CD4-positive, alpha-beta T cell (primary cell): Measurements from ENCODE around the gene ARL10. TPM values are rescaled to one million over a fixed set of nuclear protein-coding genes. Genes with fewer than 3 reads are reported as not detected.
A peak's percentile ranks its signal among the peaks of the same experiment; 100 is the strongest.

Source experiments
- ATAC-seq: fragments of 200-7000 bp; cut with Tn5 transposase; one replicate; pipeline ENCODE4 v1.10.0; 2022; ENCODE audit warnings: mild to moderate bottlenecking; ENCODE audit not compliant: poor library complexity
- CTCF ChIA-PET: fragments of 350-600 bp; sonication (Branson Sonifier 250); formaldehyde crosslinking; loops from one replicate; lab custom pipeline; 2021; ENCODE audit warnings: antibody characterized with exemption, inconsistent platforms; lab: Charles Lee
- POLR2A ChIA-PET: fragments of 350-600 bp; sonication (Branson Sonifier 250); formaldehyde crosslinking; loops from one replicate; lab custom pipeline; 2021; ENCODE audit warnings: antibody characterized with exemption, inconsistent platforms; lab: Charles Lee
- DNase-seq, 14 experiments: peaks; one replicate each; pipeline ENCODE4 v3.0.0-alpha.2; 2013 to 2020; ENCODE audit warnings: mixed read lengths in 2 of 14
- H3K27ac ChIP-seq, 2 donors: one replicate each; pipeline versions ENCODE4 v1.5.1 to v1.7.0; 2013; ENCODE audit warnings: low read length in 2 of 2, low read depth in 1 of 2, mild to moderate bottlenecking in 1 of 2
- H3K27me3 ChIP-seq, 2 experiments: 1 replicate in 1 of 2; 2 replicates in 1 of 2; pipeline versions ENCODE4 v1.6.1 to v1.7.0; 2013; ENCODE audit warnings: low read length in 2 of 2, control low read depth in 1 of 2, mild to moderate bottlenecking in 1 of 2, moderate library complexity in 1 of 2; ENCODE audit not compliant: insufficient read depth in 2 of 2, control insufficient read depth in 1 of 2
- H3K36me3 ChIP-seq: one replicate; pipeline ENCODE4 v1.6.1; 2013; ENCODE audit warnings: low read length, control low read depth; ENCODE audit not compliant: insufficient read depth
- H3K4me1 ChIP-seq: one replicate; pipeline ENCODE4 v1.6.1; 2013; ENCODE audit warnings: low read length, control low read depth; ENCODE audit not compliant: insufficient read depth
- H3K4me3 ChIP-seq: one replicate; pipeline ENCODE4 v1.5.1; 2013; ENCODE audit warnings: mild to moderate bottlenecking, low read length, moderate library complexity
- H3K9me3 ChIP-seq, 2 experiments: 1 replicate in 1 of 2; 2 replicates in 1 of 2; pipeline versions ENCODE4 v1.6.1 to v1.7.0; 2013; ENCODE audit warnings: low read length in 2 of 2, mild to moderate bottlenecking in 2 of 2, control low read depth in 1 of 2, moderate library complexity in 1 of 2; ENCODE audit not compliant: control insufficient read depth in 1 of 2, insufficient read depth in 1 of 2
- H3K27ac Mint-ChIP-seq: one replicate; pipeline ENCODE4 v1.8.0; 2020; ENCODE audit warnings: mixed read lengths
- H3K27me3 Mint-ChIP-seq: one replicate; pipeline ENCODE4 v1.8.0; 2021; ENCODE audit warnings: mixed read lengths
- H3K36me3 Mint-ChIP-seq: one replicate; pipeline ENCODE4 v1.8.0; 2021; ENCODE audit warnings: low read depth, mixed read lengths
- H3K4me1 Mint-ChIP-seq: one replicate; pipeline ENCODE4 v1.8.0; 2021; ENCODE audit warnings: low read depth, mixed read lengths
- H3K4me3 Mint-ChIP-seq: one replicate; pipeline ENCODE4 v1.8.0; 2020; ENCODE audit warnings: mild to moderate bottlenecking, mixed read lengths
- H3K9me3 Mint-ChIP-seq: one replicate; pipeline ENCODE4 v1.8.0; 2020; ENCODE audit warnings: mixed read lengths
- CTCF ChIP-seq: fragments of 200-600 bp; IDR thresholded peaks from one replicate; pipeline ENCODE4 v1.8.0; 2022; ENCODE audit warnings: antibody characterized with exemption, mild to moderate bottlenecking
- intact Hi-C, 2 experiments: fragments of 100-400 bp; cut with DNase I in 1 of 2; cut with micrococcal nuclease in 1 of 2; formaldehyde crosslinking; loops; one replicate each; pipeline versions ENCODE4 v1.15.1 to v1.9.0; 2023 to 2025; cut with DNase I, micrococcal nuclease
- polyA plus RNA-seq, 2 donors: library from polyadenylated mRNA; unstranded; fragments of 120-200 nt; gene quantifications; one replicate each; pipeline ENCODE4 v1.2.1, GENCODE V29; 2013
- total RNA-seq, 174 experiments: library from RNA in 2 of 174; stranded (reverse) in 2 of 174; gene quantifications; one replicate each; pipeline ENCODE4 v1.2.3 and lab custom pipeline; 2021 to 2026

Gene ARL10
- total RNA-seq = 1 to 10 TPM; 3.2 to 4.4 TPM
- 6.8 TPM for polyA plus RNA-seq (2013, experiment 1 of 2)
- polyA plus RNA-seq (2013, experiment 2 of 2) = 7.7 TPM
- 3.2 to 74.1 (median 13.0) reads per million in 172 experiments for total RNA-seq (lab: John Stamatoyannopoulos, UW)

GRCh38 chr5:176365351-176366231, at the start of gene ARL10:
TSS of gene ARL10 (plus strand) at chr5:176365487. CDS start at chr5:176365564, 77 bp downstream.
- Histone ChIP-seq H3K27ac (peak within 1 kb of the TSS in 1 of 2 donors; percentile 7), H3K9me3 (no peaks in the 10 kb centered on the region), H3K4me1 (peaks cover 29% of the 10 kb centered on the region), H3K4me3 (peak within 1 kb of the TSS; percentile 74), H3K36me3 (peaks cover 4% of the 10 kb centered on the region), H3K27me3 (no peaks in the 10 kb centered on the region)
- Mint-ChIP-seq H3K27ac (peak within 1 kb of the TSS; percentile 76), H3K27me3 (no peaks in the 10 kb centered on the region), H3K9me3 (no peaks in the 10 kb centered on the region), H3K4me3 (peak within 1 kb of the TSS; percentile 84), H3K36me3 (peaks cover 41% of the 10 kb centered on the region), H3K4me1 (peaks cover 28% of the 10 kb centered on the region)
- peak in 12 of 14 experiments; percentile 15 to 77 (median 43) for DNase-seq
- CTCF ChIA-PET = no interaction called here
- peak; percentile 7 for ATAC-seq
- intact Hi-C loops = no loop called here
- TF ChIP-seq CTCF = no peak
- POLR2A ChIA-PET = interaction anchor here (1.0 kb wide), 1 partner anchor 23 kb away, joined by 5 read pairs; the partner anchor contains the start of genes HIGD2A and NOP16

- POLR2A ChIA-PET = no interaction called here
- no peaks in the 10 kb centered on the region for H3K27me3 ChIP-seq
- CTCF ChIA-PET = no interaction called here
- Mint-ChIP-seq H3K4me1 (no peaks in the 10 kb centered on the region), H3K27ac (no peak overlapping the region), H3K27me3 (no peaks in the 10 kb centered on the region), H3K9me3 (no peaks in the 10 kb centered on the region), H3K4me3 (no peak overlapping the region), H3K36me3 (peaks cover 62% of the 10 kb centered on the region)
- no peaks in the 10 kb centered on the region for H3K4me1 ChIP-seq
- H3K4me3 ChIP-seq = no peak overlapping the region
- H3K27ac ChIP-seq = no peak overlapping the region
- intact Hi-C loops = no loop called here
- H3K9me3 ChIP-seq = no peaks in the 10 kb centered on the region
- H3K36me3 ChIP-seq = peaks cover 31% of the 10 kb centered on the region
- no peak for DNase-seq
- ATAC-seq = no peak
- TF ChIP-seq CTCF = no peak
Observed at GRCh38 chr5:176317534-176318374, 47.5 kb upstream of the ARL10 start.

- no peak overlapping the region for H3K27ac Mint-ChIP-seq
Observed at GRCh38 chr5:176319827-176320554, 45.3 kb upstream of the ARL10 start.

More at GRCh38 chr5:176319827-176320554, 45.3 kb upstream of the ARL10 start:
- H3K4me1 ChIP-seq = no peaks in the 10 kb centered on the region
- CTCF ChIA-PET = interaction anchor here (1.2 kb wide), 1 partner anchor 97 kb away, joined by 3 read pairs; the partner anchor contains the start of gene CLTB
- Mint-ChIP-seq H3K4me1 (no peaks in the 10 kb centered on the region), H3K36me3 (peaks cover 56% of the 10 kb centered on the region), H3K9me3 (no peaks in the 10 kb centered on the region), H3K27me3 (no peaks in the 10 kb centered on the region), H3K4me3 (no peak overlapping the region)
- TF ChIP-seq CTCF = no peak
- no peaks in the 10 kb centered on the region for H3K27me3 ChIP-seq
- peaks cover 41% of the 10 kb centered on the region for H3K36me3 ChIP-seq
- no peaks in the 10 kb centered on the region for H3K9me3 ChIP-seq
- intact Hi-C loops = no loop called here
- POLR2A ChIA-PET = no interaction called here
- H3K27ac ChIP-seq = no peak overlapping the region
- ATAC-seq (no peak), DNase-seq (peak in 1 of 14 experiments; percentile 3)
- no peak overlapping the region for H3K4me3 ChIP-seq
